ENCODE data around the gene IL34.
"Not testable (repeated sequence)": the region's sequence is repeated elsewhere in the genome, so short reads cannot be mapped to it uniquely, and the experiment has no call there.

Gene IL34

DNA sequence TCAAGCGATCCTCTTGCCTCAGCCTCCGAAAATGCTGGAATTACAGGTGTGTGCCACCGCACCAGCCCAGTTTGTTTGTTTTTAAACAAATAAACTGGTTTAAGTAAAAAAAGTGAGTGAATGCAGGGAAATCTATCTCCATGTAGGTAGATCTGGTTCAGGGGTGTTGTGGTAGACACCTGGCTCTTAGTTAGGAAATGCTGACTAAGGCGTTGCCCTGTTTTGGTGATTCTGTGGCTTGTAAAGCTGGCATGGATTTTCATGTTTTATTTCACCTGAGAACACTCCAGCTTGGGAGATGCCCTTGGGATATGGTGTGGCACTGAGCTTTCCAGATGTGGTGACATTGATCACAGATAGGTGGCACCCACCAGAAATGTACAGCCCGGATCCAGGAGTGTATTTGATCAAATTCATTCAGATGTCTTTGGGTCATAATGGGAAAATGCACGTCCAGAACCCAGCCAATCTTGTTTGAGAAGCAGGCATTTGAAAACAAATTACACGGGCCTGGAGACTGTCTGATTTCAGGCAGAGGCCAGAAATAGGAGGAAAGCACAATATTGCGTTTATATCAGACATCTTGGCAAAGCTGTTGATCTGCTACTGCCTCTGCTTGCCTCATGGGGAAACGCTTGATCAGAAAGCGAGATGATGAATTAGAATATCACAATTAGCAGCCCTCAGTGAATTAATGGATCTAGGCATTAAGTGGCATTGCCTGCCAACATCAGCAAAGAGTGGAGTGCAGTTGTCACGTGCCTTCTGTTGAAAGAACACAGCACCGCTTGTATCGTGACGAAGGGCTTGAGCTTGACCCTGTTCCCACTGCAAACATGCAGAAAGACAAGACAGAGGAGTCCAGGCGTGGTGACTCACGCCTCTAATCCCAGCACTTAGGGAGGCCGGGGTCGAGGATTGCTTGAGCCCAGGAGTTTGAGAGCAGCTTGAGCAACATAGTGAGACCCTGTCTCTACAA is 7.3 kb upstream of the IL34 start:
- H3K27me3 ChIP-seq (replicated peaks; ENCODE audit: control insufficient read depth, insufficient read depth, low read length), result no peaks in the 10 kb centered on the region
- H3K4me3 ChIP-seq (replicated peaks; ENCODE audit: low read depth, low read length), result no peak overlapping the region
- no peaks in the 10 kb centered on the region for H3K36me3 ChIP-seq (ENCODE audit: control insufficient read depth, insufficient read depth, low read length)
- TF ChIP-seq, protein P1, sequence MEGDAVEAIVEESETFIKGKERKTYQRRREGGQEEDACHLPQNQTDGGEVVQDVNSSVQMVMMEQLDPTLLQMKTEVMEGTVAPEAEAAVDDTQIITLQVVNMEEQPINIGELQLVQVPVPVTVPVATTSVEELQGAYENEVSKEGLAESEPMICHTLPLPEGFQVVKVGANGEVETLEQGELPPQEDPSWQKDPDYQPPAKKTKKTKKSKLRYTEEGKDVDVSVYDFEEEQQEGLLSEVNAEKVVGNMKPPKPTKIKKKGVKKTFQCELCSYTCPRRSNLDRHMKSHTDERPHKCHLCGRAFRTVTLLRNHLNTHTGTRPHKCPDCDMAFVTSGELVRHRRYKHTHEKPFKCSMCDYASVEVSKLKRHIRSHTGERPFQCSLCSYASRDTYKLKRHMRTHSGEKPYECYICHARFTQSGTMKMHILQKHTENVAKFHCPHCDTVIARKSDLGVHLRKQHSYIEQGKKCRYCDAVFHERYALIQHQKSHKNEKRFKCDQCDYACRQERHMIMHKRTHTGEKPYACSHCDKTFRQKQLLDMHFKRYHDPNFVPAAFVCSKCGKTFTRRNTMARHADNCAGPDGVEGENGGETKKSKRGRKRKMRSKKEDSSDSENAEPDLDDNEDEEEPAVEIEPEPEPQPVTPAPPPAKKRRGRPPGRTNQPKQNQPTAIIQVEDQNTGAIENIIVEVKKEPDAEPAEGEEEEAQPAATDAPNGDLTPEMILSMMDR (IDR thresholded peaks at IDR 0.05; ENCODE audit: insufficient read depth, low read length, poor library complexity, severe bottlenecking), result no peak
- no peak for DNase-seq (ENCODE audit: extremely low read depth, insufficient read length)

DNA sequence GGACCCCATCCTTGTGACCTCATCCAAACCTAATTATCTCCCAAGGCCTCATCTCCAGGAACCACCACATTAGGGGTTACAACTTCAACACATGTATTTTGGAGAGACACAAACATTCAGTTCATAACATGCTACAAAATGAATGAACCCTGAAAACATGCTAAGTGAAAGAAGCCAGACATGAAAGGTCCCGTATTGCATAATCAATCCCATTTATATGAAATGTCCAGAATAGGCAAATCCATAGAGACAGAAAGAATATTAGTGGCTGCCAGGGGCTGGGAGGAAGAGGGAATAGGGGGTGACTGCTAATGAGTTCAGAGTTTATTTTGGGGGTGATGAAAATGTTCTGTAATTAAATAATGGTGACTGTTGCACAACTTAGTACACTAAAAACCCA is 3.7 kb upstream of the IL34 start:
- Histone ChIP-seq H3K27me3 (replicated peaks; ENCODE audit: control insufficient read depth, insufficient read depth, low read length) (no peaks in the 10 kb centered on the region), H3K4me3 (replicated peaks; ENCODE audit: low read depth, low read length) (no peak overlapping the region), H3K36me3 (ENCODE audit: control insufficient read depth, insufficient read depth, low read length) (no peaks in the 10 kb centered on the region)
- TF ChIP-seq, protein P1 (IDR thresholded peaks at IDR 0.05; ENCODE audit: insufficient read depth, low read length, poor library complexity, severe bottlenecking), result no peak
- no peak for DNase-seq (ENCODE audit: extremely low read depth, insufficient read length)

DNA sequence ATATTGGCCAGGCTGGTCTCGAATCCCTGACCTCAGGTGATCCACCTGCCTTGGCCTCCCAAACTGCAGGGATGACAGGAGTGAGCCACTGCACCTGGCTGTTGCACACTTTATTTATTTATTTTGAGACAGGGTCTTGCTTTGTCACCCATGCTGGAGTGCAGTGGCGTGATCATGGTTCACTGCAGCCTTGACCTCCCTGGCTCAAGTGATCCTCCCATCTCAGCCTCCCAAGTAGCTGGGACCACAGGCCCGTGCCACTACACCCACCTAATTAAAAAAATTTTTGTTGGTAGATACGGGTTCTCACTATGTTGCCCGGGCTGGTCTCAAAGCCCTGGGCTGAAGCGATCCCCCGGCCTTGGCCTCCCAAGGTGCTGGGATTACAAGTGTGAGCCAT is 3.1 kb upstream of the IL34 start:
- H3K36me3 ChIP-seq (ENCODE audit: control insufficient read depth, insufficient read depth, low read length); H3K27me3 ChIP-seq (replicated peaks; ENCODE audit: control insufficient read depth, insufficient read depth, low read length); DNase-seq (ENCODE audit: extremely low read depth, insufficient read length); H3K4me3 ChIP-seq (replicated peaks; ENCODE audit: low read depth, low read length): not testable (repeated sequence)

DNA sequence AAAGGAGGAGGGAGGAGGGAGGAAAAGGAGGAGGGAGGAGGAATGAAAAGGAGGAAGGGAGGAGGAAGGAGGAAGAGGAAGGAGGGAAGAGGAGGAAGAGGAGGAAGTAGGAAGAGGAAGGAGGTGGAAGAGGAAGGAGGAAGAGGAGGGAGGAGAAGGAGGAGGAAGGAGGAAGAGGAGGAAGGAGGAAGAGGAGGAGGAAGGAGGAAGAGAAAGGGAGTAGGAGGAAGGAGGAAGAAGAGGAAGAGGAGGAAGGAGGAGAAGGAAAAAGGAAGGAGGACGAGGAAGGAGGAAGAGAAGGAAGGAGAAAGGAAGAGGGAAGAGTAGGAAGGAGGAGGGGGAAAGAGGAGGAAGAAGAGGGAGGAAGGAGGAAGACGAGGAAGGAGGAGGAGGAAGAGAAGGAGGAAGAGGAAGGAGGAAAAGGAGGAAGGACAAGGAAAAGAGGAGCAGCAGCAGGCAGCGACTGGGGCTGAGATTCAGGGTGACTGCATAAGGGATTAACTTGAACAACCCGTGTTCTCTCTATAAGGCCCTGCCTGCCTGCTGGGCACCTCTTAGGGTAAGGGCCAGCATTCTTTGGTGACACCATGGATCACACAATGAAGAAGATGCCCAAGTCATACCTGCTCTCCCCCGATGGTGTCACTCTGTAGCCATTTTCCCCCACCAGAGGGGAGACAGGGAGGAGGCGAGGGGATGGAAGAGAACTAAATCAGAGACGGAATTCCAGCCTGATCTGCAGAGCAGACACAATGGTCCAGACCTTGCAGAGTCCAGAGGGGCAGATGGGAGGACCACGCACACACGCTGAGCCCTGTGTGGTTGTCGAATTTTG is 1.4 kb upstream of the IL34 start:
- Histone ChIP-seq H3K4me3 (replicated peaks; ENCODE audit: low read depth, low read length) (no peak overlapping the region), H3K27me3 (replicated peaks; ENCODE audit: control insufficient read depth, insufficient read depth, low read length) (no peaks in the 10 kb centered on the region), H3K36me3 (ENCODE audit: control insufficient read depth, insufficient read depth, low read length) (no peaks in the 10 kb centered on the region)
- no peak for DNase-seq (ENCODE audit: extremely low read depth, insufficient read length)
- TF ChIP-seq, protein P1 (IDR thresholded peaks at IDR 0.05; ENCODE audit: insufficient read depth, low read length, poor library complexity, severe bottlenecking), result peak; percentile 15

DNA sequence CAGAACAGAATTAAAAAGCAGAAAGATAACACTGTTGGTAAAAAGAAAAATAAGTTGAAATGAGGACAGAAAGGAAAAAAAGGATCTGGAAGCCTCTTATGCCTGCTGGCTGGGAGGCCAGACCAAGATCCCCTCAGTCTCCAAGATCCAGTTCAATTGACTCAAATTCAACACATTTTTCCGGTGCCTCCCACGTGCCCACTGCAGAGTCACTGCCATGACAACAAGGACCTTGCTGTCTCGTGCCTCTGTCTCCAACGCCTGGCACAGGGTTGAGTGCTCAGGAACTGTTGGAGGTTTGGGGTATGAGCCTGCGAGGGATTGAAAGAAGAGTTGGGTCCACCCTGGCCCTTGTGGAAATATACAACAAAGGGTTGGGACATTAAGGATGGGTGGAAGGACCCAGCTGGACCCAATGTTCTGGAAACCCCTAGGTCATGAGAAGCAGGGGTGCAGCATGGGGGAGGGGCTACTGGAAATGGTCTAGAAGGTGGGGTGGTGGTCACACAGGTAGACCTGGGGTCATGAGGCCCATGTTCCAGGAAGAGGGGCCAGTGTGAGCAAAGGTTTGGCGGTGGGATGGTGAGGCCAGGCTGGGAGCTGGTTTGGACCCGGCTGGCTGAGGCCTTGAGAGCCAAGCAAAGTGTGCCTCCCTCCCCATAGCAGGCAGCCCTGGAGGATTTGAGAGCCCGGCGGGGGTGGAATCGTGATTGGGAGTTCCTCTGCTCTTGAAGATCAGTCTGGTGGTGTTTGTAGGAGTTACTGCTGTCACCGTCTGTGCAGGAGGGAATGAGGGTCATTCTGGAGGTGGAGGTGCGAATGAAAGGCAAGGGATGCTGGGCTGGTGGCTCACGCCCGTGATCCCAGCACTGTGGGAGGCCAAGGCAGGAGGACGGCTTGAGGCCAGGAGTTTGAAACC is 1.3 kb downstream of the IL34 start:
- H3K4me3 ChIP-seq (replicated peaks; ENCODE audit: low read depth, low read length), result no peak overlapping the region
- DNase-seq (ENCODE audit: extremely low read depth, insufficient read length), result no peak
- TF ChIP-seq, protein P1 (IDR thresholded peaks at IDR 0.05; ENCODE audit: insufficient read depth, low read length, poor library complexity, severe bottlenecking), result no peak
- H3K27me3 ChIP-seq (replicated peaks; ENCODE audit: control insufficient read depth, insufficient read depth, low read length), result no peaks in the 10 kb centered on the region; the same call in 1 of the 2 replicates
- H3K36me3 ChIP-seq (ENCODE audit: control insufficient read depth, insufficient read depth, low read length), result no peaks in the 10 kb centered on the region

Measured in GM06990 (cell line).